HG02884 (cell line): ENCODE results near the gene LRRC72.
"Not testable (repeated sequence)": the region's sequence is repeated elsewhere in the genome, so short reads cannot be mapped to it uniquely, and the experiment has no call there.

Experiments used
- ATAC-seq: cut with Tn5 transposase; IDR thresholded peaks from one replicate; pipeline ENCODE4 v1.9.1; 2021; ENCODE audit warnings: mild to moderate bottlenecking, moderate library complexity; ENCODE audit not compliant: unreplicated experiment

The LRRC72 gene

GRCh38 chr7:16526742-16527540, at the start of gene LRRC72:
Gene LRRC72, plus strand, starts transcription at chr7:16526825. Its CDS starts 128 bp downstream, at chr7:16526953.
- no peak for ATAC-seq

DNA sequence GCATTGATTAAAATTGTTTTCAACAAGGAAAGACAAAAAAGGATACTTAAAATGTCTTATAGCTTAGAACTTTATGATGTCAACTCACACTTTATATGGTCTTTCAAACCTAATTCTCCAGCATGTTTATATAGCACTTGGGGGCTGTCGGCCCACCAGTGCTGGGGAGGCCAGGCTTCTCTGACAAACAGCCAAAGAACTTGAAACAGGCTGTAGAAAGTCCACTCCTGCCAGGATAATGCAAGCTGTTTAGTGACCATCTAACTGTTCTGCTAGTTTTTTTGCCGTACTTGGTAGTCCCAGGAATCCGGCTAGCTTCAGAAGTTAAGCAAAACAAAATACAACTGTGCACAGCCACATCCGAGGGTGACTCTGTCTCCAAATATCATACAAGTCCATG, 47.5 kb upstream of the LRRC72 start:
- no peak for ATAC-seq

DNA sequence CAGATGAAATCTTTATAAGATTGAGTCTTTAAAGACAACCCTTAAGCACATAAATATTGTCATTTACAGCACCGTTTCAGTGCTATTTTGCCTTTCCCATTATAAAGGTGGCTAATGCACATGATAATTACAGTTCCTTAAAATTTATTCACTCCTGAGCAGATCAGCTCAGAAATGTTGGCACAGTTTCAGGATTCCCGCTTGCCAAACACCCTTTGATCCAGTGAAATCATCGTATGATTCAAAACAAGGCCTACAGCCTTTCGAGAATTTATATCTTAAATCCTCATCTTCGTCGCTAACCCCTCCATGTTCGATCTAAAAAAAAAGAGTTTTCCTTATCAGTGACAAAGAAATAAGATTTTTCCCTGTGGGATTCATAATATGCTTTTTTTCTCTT, 47.0 kb upstream of the LRRC72 start:
- no peak for ATAC-seq

DNA sequence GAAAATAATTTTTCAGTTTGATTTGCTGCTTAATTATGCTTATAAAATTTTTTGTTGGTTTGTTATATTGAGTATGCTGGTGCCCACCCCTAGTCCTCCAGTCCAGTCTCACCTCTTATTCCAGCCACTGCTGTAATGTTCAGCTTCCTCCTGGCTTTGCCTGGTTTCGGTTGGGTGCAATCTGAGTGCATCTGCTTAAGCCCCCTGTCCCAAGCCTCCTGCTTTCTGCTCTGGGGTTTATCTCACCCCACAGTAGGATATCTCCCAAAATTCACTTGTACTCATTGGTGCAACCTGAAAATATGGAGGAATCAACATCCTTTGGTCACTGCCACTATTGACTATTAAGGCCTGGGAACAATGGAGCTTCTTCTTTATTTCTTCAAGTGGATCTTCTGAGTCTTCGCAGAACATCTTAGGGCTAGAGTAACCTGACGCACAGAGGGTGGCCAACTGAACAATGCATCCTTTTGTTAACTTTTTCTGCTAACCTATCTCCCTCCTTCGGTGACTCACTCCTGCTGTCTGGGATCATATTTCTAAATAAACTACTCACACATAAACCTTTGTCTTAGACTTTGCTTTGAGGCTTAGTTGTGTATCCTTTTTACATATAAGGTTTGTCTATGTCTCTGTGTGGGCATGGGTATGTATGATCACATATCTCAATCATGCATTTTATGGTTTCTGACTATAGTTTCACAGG, 42.0 kb upstream of the LRRC72 start:
- no peak for ATAC-seq

GRCh38 chr7:16491148-16491547, 35.5 kb upstream of the LRRC72 start:
- no peak for ATAC-seq

- ATAC-seq: no peak
These were observed 34.0 kb upstream of the LRRC72 start for GRCh38 chr7:16492513-16493062.

DNA sequence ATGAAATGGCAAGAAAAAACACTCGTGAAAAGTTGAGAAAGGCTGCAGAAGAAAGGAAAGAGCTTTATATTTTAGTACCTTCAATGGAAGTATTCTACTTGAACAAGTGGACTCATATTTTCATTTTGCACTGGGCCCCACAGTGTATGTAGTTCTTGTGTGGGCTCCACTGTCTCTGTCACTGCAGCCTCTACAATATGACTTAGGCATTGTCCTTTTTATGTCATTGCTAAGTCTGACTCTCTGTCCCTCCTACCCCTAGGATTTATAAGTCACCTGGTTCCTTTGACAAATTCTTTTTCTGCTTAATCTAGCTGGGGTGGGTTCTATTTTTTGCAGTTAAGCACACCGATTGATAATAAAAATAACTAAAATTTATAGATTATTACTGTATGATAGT, 33.4 kb upstream of the LRRC72 start:
- ATAC-seq: no peak

DNA sequence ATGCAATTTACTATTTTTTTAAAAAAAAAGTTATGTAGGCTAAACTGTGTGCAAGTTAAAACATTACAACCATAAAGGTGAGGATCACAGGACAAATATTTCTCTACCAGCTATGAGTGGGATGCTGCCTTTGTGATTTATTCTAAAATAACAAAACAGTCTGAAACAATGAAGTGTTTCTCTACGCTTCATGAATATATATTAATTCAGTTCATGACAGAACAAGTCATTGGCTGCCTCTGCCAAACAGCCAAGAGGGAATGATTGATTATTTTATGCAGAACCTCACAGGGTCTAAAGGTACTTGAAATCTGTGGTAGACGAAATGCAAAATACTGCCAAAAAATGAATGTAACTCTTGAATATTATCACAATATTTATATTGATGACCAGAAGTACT, 32.1 kb upstream of the LRRC72 start:
- ATAC-seq: no peak

DNA sequence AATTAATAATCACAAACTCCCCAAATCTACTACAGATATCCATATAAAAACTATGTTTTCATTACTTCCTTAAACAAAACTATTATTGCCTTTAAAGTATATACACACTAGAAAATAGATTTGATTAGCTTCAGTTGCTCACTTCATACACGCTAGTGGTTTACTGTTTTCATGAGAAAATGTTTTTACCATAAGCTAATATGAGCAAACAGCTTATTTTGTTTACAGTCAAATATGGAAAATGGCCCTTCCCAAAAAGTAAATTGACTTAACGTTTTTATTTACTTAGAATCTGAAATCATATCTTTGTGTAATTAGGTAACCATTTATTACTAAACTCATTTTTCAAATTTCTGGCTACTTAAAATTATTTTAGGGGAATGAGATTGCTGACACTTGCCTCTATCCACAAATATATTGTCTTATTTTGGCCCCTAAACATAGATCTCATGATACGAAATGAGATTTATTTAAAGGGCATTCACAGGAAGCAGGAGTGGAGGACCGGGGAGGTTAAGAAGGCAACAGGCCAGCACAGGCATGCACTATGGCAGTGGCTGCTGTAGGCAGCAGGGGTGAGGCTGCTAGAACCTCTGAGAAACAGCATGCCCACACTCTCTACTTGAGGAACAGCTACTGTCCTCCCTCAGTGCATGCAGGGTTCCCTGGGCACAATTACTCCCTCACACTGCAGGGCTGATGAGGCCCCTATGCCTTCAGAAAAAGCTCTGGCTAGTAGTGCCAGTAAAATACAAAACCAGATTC, 31.5 kb upstream of the LRRC72 start:
- ATAC-seq: no peak

GRCh38 chr7:16498122-16498521, 28.5 kb upstream of the LRRC72 start:
- ATAC-seq: no peak

GRCh38 chr7:16502303-16502702, 24.3 kb upstream of the LRRC72 start:
- no peak for ATAC-seq

DNA sequence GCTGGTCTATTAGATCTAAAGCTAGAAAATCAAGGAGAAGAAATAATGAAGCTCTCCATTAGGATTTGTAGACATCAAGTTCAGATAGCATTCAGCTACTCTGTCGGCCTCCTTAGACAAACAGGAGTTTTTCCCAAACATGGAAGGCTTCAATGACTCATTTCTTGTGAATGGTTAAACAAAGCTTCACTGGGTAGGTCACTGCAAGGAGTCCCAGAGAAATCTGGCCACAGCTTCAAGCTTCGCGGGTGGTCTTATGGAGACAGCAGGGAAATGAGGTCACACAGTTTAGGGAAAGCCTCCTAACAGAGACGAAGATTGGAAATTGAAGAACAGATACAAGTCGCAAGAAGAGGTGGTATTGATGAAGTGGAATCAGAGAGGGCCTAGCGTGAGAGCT, 22.6 kb upstream of the LRRC72 start:
- no peak for ATAC-seq

DNA sequence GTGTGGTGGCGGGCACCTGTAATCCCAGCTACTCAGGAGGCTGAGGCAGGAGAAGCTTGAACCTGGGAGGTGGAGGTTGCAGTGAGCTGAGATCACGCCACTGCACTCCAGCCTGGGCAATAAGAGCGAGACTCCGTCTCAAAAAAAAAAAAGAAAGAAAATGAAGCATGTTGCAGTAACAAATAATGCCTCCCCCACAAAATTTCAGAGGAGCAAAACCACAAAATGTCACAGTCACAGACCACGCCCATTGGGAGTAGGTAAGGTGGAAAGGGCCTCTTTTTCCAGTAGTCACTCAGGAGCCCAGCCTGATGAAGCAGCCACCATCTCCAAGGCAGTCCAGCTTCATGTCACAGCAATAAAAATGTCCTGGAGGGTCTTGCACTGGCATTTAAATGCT, 20.2 kb upstream of the LRRC72 start:
- not testable (repeated sequence) for ATAC-seq

- ATAC-seq: no peak
These were observed 16.8 kb upstream of the LRRC72 start for GRCh38 chr7:16509829-16510228.

DNA sequence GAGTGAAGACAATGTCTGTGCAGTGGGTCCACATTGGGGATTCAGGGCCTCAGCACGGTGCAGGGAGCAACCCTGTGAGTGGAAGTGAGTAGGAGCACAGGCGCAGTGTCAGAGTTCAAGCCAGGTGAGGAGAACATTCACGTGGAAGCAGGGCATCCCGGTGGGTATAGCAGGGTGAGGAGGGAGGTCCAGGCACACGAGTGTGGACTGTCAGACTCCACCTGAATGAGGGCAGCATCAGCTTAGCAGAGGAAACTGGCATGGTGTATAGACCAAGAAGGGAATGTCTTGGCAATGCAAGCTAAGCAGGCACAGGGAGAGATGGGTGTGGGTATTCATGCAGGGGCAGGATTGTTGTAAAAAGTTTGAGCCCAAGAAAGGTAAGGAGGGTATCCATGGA, 15.3 kb upstream of the LRRC72 start:
- no peak for ATAC-seq

DNA sequence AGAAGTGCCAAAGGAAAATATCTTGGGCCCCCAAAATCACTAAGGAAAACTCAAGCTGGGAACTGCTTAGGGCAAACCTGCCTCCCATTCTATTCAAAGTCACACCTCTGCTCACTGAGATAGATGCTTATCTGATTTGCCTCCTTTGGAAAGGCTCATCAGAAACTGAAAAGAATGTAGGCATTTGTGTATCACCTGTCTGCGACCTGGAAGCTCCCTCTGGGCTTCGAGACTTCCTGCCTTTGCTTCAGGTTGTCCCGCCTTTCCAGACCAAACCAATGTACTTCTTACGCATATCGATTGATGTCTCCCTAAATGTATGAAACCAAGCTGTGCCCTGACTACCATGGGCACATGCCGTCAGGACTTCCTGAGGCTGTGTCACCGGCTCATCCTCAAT, 14.5 kb upstream of the LRRC72 start:
- ATAC-seq: no peak

DNA sequence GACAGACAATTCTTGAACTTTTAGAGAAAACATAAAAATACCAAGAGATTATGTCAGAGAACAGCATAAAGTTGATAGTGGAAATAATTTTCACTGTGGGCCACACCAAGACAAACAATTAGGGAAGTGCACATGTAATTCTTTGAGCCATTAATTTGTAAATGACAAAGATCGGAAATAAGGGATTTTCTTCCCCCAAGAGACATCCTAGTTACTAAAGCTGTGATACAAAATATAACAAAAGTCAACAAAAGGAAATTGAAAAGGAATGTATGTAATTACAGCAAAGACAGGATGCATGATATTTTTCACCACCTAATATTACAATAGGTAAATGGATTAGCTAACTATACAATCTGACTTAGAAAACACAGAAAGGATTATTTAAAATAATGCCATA, 12.4 kb upstream of the LRRC72 start:
- ATAC-seq: no peak

DNA sequence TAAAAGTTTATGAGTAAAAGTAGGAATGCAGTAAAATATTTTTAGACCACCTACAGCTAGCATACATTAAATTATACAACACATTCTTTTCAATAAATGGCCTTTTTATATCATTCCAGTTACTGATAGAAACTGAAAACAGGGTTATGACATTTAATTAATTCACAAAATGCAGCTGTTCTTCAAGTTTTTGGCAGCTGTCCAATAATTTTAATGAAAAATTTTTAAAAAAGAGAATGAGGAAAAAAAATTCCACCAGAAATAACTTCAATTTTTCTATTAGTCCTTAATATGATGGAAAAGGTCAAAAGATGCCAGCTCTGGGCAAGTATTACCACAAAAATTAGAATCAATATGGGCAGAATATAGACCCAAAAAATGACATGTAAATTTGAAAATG, 11.9 kb upstream of the LRRC72 start:
- ATAC-seq: no peak

DNA sequence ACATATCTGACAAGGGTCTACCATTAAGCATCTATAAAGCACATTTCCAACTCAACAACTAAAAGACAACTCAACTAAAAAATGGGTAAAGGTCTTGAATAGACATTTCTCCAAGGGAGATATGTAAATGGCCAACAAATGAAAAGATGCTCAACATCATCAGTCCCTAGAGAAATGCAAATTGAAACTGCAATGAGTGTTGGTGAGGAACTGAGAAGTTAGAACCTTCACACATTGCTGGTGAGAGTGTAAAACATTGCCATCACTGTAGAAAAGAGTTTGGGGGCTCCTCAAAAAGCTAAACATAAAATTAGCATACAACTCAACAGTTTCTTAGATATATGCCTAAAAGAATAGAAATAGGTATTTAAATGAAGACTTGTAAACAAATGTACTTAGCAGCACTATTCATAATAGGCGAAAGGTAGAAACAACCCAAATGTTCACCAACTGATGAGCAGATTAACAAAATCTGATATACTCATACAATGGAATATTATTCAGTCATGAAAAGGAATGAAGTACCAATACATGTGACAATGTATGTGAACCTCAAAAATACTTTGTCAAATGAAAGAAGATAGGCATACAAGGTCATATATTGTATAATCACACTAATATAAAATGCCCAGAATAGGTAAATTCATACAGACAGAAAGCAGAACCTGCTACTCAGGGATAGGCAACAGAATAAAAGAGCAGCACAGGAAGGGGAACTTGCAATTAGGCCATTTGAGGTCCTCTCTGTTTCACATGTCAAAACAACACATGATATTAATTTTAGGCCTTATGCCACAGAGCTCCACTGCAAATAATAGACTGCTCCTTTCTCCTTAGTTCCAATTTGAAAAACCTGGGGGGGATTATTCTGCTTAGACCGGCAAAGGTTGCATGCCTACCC, 10.6 kb upstream of the LRRC72 start:
- no peak for ATAC-seq

DNA sequence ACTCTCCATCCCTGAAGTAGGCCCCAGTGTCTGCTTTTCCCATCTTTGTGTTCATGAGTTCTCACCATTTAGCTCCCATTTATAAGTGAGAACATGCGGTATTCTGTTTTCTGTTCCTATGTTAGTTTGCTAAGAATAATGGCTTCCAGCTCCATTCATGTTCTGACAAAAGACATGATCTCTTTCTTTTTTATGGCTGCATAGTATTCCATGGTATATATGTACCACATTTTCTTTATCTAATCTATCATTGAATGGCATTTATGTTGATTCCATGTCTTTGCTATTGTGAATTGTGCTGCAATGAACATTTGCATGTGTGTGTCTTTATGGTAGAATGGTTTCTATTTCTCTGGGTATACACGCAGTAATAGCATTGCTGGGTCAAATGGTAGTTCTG, 6.6 kb upstream of the LRRC72 start:
- not testable (repeated sequence) for ATAC-seq
